GM19324 (cell line): ENCODE results near the gene TMEM273.

Source experiments
- ATAC-seq: cut with Tn5 transposase; IDR thresholded peaks from one replicate; pipeline ENCODE4 v1.9.1; 2021; ENCODE audit warnings: mild to moderate bottlenecking, moderate library complexity; ENCODE audit not compliant: unreplicated experiment, low FRiP score

TMEM273 gene

DNA sequence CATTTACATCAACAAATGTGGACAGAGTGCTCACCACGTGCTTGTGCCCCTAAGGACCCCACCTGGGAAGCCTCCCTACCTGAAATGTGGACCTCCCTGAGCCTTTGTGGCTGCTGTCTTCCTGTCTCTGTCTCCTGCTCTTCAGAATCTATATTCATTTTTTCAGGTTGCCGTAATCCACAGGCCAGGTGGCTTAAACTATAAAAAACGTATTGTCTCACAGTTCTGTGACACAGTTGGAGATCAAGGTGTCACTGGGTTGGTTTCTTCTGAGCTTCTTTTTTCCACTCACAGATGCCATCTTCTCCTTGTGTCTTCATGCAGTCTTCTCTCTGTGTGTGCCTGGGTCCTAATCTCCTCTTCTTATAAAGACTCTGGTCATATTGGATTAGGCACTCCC is 67.3 kb downstream of the TMEM273 start:
- ATAC-seq: no peak

DNA sequence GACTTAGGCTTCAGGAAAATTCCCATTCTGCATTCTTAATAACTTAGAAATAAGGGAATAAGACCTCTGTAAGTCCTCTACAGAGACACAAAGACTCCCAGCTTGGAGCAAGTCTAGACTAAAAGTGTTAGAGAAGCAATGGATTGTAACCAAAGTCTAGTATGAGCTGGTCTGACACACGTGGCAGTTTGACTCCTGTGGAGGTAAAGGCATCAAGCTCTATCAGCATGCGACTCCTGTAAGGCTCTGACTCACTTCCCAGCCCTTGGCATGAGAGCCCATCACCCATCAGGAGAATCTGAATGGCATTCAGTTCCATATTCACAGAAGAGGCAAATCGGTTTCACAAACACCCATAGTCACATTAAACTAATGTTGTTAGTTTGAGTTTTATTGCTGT is 68.4 kb downstream of the TMEM273 start:
- ATAC-seq: no peak

DNA sequence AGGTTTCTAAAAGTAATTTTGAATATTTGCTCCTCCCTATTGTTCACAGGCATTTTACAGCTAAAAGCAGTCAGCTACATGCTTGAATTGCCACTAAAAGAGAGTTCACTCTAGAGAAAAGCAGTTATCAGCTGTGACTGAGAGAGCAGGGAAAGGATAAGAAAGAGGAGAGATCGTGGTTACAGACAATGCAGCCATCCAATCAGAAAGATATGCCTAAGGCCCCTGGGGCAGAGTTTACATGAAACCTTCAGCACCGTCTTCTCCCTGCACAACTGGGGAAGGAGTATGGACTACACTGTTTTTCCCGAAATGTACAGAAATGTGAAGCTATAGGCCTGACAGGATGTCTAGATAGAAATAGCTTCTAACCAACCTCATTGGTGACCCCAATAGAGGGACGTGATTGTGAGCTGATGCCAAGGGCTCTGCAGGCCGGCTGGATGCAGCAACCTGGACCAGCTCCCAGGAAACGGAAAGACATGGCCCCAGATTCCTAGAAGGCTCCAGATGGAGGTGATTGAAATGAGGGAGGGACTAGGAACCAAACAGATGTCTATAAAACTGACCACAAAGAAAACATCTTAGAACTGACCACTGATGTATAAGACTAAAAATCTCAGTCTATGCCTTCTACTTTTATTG is 69.6 kb downstream of the TMEM273 start:
- ATAC-seq: no peak

DNA sequence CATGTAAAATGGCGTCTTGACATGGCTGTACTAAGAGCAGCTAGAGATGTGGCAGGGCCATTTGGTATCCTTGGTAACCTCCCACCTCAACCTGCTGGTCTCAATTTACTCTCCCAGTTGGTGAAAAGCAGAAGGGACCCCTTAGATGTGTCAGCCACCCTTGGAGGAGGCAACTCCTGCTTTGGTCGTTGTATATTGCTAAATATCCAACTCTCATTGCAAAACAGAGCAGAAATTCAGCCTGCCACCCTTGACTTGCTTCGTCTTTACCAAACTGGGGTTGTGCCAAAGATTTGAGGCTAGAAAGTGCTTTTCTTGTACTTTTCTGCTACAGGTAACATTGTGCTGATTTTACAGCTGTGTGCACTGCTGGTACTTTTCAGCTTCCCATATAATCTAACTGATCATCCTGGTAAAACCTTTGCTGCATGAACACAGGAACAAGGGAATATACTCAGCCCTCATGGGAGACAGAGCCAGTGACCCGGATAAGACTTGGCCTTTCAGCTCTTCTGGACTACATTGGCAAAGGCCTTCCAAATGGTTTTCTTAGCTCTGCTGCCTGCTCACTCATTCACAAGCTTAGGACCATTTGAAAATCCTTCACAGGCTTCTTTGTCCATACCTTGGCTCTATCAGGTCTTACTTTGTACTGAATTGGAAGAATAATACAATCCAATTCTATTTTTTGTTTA is 70.7 kb downstream of the TMEM273 start:
- ATAC-seq: no peak

DNA sequence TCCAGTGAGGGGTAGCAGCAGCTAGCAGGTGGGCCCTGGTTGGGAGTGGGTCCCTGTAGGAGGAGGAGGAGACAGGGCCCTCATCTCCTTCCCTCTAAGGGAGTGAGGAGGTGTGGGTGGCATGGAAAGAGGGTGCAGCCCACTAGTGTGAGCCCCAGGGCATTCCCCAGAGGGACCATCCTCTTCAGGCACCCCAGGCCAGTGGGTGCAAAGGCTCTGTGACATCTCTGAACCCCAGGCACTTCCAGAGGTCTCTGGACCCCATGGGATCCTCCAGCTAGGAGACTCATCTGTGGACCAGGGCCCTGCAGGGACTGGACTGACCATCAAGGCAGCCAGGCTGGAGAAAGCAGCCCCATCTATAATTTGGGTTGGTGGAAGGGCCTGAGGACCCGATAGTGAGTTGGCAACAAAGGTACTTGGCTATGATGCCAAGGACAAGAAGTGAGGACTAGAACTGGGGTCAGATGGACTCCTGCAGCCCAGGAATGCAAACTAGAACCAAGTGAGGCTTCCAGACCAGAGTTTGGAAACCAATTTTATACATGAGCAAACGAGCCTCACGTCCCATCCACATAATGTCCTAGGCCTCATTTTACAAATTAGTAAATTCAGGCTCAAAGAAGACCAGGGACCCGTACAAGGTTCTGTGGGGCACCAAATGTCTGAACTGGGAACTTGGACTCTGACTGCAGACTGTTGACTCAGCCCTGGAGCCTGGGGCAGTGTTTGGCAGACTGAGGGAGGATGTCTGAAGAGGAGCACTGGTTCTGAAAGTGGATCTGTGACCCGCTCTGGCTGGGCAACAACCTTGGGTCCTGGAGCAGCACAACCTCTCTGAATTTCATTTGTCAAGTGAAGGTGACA is 71.4 kb downstream of the TMEM273 start:
- no peak for ATAC-seq

DNA sequence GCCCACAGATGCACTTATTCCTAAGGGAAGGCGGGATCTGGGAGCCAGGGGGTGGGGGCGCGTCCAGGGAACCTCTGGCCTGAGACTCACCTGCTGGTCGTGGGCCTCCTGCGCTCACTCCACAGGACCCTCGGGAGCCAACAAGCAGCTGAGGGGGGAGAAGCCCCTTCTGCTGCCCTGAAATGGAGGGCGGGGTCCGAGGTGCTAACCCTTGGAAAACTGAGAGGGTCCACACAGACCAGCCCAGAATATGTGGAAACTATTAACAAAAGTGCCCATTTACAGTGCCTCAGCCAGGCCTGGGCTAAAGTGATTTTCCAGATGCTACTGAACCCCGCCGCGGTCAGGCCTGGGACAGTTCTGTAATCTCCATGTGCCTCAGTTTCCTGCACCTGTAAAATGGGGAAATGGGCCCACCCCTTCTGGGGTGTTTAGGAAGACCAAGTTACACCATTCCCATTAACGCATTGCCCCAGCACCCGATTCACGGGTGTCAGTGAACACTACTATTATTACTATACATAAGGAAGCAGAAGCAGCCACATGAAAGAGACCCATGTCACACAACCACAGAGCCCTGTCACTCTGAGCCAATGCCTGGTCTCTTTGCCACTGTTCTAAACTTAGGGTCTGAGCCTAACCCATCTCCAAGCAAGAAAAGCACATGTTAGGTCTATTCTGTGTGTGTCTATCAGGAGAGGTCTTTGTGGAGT is 72.2 kb downstream of the TMEM273 start:
- ATAC-seq: no peak

DNA sequence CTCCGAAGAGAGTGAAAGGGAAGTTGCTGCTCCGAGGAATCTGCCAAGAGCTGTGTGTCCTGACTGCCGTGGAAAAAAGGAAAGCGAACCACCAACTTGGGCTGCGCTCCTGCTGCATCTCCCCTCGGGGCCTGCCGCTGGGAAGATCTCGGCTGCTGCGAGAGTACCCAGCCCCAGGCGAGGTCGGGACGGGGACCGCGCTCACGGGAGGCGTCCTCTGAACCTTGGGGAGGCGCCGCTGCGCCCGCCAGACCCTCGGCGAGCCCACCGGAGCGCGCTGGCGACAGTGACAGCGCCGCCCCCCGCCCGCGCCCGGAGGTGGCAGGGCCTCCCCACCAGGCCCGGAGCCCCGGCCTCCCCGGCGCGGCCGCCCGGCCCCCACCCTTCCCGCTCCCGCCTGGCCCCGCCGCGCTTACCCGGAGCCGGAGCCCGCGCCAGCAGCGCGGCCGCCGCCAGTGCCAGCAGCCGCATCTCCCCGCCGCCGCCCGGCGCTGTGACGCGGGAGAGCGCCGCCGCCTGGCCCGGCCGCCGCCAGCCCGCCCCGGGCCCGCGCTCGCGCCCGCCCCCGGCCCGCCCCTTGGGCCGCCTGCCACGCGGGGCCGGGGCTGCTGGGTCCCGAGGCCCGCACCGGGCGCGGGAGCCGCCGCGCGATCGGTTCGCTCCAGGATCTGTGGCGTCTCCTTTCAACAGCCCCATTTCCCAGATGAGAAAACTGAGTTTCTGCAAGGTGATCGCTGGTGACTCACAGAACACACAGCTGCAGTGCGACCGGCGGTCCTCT is 73.0 kb downstream of the TMEM273 start, which contains the start of gene VSTM4:
Gene VSTM4, minus strand, starts transcription at position 508 of the 781 bp plus-strand sequence. Its CDS starts 37 bp downstream, at position 471.
- ATAC-seq: no peak

DNA sequence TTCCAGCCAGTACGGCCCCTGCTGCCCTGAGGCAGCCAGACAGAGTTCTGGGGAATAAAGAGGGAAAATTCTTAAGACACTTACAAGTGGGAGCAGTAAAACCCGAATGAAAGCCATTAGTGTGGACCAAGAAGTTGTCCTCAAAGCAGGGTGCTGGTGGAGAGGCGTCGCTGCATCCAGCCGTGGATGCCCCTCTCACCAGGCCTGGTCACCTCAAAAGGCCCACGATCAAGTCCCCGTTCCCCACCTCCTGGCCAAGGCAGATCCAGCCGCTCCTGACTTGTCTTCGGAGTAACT is 73.5 kb downstream of the TMEM273 start:
- ATAC-seq: no peak

DNA sequence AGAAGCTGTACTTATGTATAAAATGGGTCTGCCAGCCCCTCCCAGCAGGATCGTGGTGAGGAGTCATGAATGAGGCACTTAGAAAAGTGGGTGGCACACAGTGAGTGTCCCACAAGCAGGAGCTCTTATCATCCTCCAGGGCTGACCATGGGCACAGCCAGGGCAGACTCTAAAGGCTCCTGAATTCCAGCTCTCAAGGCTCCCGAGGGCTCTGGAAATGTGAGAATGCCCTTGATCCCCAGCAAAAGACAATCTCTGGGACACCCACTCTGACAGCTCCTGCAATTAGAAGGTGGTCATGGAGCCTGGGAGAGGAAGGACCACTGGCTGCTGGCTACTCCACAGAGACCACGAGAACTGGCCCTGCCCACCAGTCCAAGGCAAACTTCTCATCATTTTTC is 74.5 kb downstream of the TMEM273 start:
- no peak for ATAC-seq

DNA sequence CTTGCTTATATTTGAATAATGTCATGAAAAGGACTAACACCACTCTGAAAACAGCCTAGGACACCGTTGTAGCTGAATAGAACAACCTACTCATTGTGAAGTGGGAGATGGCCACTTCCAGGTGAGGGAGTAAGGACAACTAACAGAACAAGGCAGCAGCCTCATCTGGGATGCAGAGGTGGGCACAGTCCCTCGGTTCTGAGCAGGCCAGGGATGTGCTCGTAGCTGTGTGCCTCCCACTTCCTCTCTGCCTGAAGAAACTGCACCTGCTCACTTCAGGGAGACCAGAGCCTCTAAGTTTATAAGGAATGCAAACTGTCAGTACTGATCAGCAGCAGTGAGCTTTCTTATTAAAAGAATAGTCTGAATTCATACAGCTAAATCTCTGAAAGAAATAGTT is 75.3 kb downstream of the TMEM273 start:
- ATAC-seq: no peak

DNA sequence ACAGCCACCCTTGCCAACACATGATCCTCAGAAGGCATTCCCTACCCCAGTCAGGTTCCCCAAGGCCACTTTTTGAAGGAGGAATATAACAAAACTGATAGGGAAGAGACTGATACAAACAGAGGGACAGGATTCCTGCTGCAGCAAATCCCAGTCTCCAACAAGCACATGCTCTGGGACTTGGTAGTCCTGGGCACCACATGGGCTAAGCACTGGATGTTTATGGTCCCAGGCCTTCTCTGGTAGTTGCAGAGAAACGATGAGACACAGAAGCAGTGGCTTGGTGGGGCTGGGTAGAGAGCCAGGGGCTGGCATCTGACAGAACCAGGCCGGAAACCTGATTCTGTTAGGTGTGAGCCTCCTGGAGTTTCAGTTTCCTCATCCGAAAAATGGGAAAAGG is 76.1 kb downstream of the TMEM273 start:
- ATAC-seq: no peak

DNA sequence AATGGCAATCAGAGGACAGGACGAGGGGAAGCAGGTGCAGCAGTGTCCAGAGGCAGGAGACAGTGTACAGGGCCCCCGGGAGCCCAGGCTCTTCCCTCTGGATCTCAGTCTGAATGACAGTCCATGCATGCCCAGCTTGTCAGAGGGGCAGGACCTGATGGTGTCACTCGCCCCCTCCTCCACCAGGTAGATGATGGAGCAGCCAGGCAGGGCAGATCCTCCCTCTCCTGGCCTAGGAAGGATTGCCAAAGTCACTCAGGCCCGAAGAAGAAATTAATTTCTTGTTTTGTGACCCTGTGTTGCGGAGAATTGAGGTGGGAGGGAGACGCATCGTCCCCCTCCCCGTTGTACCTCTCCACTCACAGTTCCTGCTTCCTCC is 76.9 kb downstream of the TMEM273 start:
- ATAC-seq: no peak

DNA sequence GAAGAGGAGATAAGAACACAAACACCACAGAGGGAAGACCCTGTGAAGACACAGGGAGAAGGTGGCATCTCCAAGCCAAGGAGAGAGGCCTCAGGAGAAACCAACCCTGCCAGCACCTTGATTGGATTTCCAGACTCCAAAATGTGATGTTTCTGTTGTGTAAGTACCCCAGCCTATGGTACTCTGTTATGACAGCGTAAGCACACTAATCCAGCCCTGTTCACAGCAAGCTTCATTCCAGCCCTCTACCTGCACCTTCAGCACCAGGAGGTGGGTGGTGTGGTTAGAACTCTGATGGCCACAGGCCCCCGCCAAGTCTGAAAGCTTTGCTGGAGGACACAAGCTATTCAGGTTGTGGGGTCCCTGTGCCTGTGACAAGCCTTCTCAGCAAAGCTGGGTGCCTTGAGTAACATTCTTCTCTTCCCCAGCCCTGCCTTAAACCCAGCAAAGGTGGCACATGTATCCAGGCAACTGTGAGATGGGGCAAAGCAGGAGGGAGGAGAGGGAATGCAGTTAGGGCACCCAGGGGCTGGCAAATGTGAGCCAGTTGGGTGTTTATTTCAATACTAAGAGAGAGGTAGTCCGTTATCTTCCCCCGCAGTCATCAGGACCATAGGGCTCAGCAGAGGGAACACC is 77.4 kb downstream of the TMEM273 start:
- no peak for ATAC-seq

DNA sequence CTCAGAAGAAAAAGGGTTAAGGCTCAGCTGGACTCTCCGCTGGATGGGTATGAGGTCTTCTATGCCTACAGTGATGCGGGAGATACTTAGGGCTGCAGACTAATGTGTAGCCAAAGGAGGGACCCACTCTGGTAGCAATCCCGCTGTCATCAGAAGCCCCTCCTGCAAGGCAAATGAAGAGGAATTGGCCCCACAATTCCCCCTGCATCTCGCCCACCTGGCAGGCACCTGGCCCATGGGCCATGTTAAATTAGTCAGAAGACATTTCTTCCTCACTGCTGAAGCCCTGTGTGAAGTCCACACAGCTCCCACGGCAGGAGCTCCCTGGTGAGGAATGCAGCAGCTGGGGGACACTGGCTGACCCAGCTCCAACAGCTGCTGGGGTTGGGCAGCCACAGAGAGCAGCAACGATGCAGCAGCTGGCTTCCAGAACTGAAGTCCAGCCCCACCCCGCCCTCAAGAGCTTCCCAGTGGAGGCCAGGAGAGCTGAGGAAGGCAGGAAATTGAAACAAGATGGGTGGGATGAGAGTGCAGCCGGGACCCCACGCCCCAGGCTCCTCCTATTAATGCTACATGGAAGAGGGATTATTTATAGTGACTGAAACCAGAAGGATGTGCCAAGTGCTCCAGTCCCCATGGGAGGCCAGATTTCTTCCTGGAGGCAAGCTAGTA is 78.4 kb downstream of the TMEM273 start:
- no peak for ATAC-seq

DNA sequence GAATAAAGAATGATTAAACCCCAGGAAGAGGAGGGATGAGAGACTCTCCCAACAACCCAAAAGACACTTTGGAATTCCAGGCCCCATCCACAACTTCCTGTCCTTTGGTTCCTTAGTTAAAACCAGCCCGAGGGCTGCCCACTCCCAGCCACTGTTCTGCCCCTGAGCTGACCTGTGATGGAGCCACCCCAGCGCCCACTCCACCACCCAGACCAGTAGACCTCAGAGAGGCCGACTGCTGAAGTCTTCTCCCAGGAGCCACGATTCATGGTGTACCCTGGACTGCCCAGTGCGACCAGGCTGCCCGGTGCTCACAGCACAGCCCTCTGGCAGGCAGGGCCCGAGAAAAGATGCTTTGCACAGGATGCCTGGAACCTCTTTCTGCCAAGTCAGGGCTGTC is 79.5 kb downstream of the TMEM273 start:
- ATAC-seq: no peak

DNA sequence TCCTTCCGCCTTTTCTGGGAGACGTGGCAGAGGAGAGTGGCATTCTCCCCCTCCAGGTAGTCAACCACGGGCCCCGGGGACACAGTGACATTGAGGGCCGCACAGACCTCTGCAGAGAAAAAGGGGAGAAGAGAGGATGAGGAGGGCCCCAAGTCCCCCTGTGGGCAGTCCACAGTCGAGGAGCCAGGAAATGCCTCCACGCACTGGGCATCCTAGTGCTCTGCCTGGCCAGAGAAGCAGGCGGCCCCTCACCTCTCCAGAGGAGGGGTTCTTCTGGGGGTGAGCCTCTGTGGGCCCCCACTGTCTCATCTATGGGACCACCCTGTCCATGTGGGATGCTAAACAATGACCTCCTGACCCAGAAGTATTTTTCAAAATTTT is 80.3 kb downstream of the TMEM273 start:
- no peak for ATAC-seq

DNA sequence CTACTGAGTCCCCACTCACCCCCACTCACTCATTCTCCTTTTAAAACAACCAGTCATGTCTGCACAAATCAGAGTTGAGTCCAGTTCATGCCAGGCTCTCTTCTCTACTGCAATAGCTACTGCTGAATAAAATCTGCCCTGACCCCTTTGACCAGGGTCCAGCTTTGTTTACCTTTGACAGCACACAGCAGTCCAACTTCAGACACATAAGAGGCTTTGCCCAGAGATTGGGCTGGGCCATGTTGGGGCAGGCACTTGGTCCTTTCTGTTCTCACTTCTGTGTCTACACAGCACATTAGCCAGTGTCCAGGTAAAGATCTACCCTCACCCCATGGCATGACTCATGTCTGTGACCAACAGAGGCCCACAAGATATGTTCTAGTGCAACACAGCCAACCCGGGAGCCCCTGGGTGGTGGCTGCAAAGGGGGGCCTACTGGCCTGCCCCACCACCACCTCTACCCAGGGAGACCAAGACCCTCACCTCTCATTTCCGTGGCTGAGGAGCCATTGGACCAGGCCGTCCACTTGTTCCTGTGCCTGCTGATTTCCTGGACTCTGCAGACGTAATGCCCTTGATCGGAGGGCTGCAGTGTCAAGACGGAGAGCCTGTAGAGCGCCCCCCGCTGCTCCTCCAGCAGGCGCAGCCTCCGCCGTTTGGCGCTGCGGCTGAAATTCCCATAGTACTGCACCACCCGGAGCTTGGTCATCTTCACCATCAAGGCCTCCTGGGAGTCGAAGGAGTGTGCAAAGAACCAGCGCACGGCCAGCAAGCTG is 80.9 kb downstream of the TMEM273 start:
- ATAC-seq: no peak

DNA sequence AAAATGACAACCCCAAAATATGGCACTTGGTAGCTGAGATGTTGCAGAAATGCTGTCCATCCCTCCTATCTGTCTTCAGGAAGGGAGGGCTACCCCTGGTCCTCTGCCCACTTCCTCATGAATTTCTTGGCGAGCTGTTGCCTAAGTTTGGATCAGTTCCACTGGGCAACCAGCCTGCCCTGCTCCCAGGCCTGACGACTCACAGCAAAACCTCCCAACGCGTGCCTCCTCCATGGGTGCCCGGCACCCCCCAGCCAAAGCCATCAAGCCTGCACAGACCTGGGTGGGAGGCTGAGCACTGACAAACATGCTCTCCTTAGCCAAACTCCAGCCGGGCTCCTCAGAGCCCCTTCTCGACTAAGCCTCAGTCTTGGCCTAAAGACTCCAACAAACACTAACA is 81.7 kb downstream of the TMEM273 start:
- ATAC-seq: no peak

DNA sequence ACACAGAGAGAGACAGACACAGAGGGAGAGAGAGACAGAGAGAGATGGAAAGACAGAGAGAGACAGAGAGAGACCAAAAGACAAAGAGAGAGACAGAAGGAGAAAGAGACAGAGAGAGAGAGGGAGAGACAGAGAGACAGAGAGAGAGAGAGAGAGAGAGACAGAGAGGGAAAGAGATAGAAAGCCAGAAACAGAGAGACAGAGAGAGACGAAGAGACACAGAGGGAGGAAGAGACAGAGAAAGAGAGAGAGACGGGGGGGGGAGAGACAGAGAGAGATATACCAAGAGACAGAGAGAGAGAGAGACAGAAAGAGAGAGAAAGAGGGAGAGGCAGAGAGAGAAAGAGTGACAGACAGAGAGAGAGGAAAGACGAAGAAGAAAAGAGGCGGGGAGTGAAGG is 83.1 kb downstream of the TMEM273 start:
- ATAC-seq: no peak
